Activated naive CD4-positive, alpha-beta T cell treated with anti-CD3 and anti-CD28 coated beads for 36 hours (primary cell): Measurements from ENCODE around the gene NRF1. TPM values are rescaled to one million over a fixed set of nuclear protein-coding genes. Genes with fewer than 3 reads are reported as not detected.

Source experiments
- CTCF ChIA-PET: fragments of 350-600 bp; sonication (Branson Sonifier 250); formaldehyde crosslinking; loops from one replicate; lab custom pipeline; 2021; ENCODE audit warnings: antibody characterized with exemption; lab: Charles Lee
- DNase-seq: peaks from one replicate; pipeline ENCODE4 v3.0.0-alpha.2; 2020
- H3K27ac Mint-ChIP-seq: one replicate; pipeline ENCODE4 v1.8.0; 2021; ENCODE audit warnings: mild to moderate bottlenecking, mixed read lengths
- H3K27me3 Mint-ChIP-seq: one replicate; pipeline ENCODE4 v1.8.0; 2021; ENCODE audit warnings: low read depth, mixed read lengths
- H3K36me3 Mint-ChIP-seq: one replicate; pipeline ENCODE4 v1.8.0; 2021; ENCODE audit warnings: low read depth, mixed read lengths
- H3K4me1 Mint-ChIP-seq: one replicate; pipeline ENCODE4 v1.8.0; 2021; ENCODE audit warnings: low read depth, mixed read lengths
- H3K4me3 Mint-ChIP-seq: one replicate; pipeline ENCODE4 v1.8.0; 2021; ENCODE audit warnings: mild to moderate bottlenecking, moderate library complexity, mixed read lengths
- H3K9me3 Mint-ChIP-seq: one replicate; pipeline ENCODE4 v1.8.0; 2021; ENCODE audit warnings: mixed read lengths
- intact Hi-C: fragments of 100-400 bp; cut with micrococcal nuclease; formaldehyde crosslinking; loops from one replicate; pipeline ENCODE4 v1.15.1; 2023
- total RNA-seq, 2 experiments: library from RNA; stranded (reverse); gene quantifications; one replicate each; pipeline ENCODE4 v1.2.3, GENCODE V29; 2021

The NRF1 gene
- total RNA-seq, 2 experiments from 2014 or later, result 18.5 to 21.5 TPM

DNA sequence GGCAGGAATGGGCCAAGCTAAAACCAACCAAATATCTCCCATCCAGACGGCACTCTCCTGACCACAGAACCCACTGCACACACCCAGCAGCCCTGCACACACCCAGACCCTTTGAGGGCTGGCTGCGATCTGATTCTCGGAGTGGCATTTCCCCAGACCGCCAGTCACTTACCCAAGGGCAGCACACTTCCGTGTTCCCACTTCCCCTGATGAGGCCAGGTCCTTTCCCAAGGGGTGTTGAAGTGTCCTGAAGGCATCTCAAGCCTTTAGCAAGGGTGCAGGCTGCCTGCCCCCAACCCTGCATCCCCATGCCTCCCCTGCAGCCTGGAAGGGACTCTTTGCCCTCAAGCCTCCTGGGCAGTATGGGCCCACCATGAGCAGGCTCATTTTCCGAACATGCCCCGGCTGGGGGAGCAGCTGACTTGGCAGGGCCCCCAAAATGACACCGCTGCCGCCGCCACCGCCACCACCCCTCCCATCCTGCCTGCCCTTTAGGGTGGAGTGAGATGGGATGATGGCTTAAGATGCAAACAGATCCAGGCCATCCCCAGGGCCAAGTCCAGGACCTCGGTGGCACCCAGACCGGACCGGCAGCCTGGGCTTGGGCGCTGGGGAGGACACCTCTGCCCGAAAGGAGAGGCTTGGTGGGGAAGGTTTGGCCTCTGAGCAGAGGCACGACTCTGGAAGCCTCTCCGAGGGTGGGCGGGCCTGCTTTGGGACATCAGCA lies 159.8 kb downstream of the NRF1 start:
- CTCF ChIA-PET, result no interaction called here
- no peak overlapping the region for H3K4me3 Mint-ChIP-seq
- peaks cover 7% of the 10 kb centered on the region for H3K27me3 Mint-ChIP-seq
- DNase-seq, result no peak
- no peaks in the 10 kb centered on the region for H3K4me1 Mint-ChIP-seq
- no peaks in the 10 kb centered on the region for H3K9me3 Mint-ChIP-seq
- intact Hi-C loops, result no loop called here
- no peaks in the 10 kb centered on the region for H3K36me3 Mint-ChIP-seq
- H3K27ac Mint-ChIP-seq, result no peak overlapping the region

DNA sequence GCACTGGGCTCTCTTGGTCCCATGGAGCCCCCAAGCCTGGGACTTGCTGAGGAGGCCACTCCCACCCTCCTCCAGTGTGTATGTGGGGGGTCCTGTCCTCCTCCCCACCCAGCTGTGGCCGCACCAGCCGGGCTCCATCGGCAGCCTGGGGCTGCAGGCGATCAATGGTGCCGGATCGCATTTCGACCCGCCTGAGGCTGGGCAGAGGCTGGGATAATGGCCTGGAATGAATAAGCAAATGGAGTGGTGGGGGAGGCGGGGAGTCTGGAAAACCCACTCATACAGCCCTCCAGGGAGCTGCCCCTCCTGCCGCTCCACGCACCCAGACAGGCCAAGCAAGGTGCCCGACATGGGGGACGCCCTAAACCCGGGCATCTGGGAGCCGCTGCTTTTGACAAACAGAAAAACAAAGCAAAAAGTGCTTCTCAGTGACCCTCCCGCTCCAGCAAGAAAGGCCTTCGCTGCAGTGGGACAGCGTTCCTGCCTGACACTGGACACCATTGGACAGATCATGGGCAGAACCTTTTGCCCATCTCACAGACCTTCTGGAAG lies 160.5 kb downstream of the NRF1 start:
- H3K27ac Mint-ChIP-seq, result no peak overlapping the region
- intact Hi-C loops, result no loop called here
- DNase-seq, result no peak
- peaks cover 7% of the 10 kb centered on the region for H3K27me3 Mint-ChIP-seq
- H3K4me1 Mint-ChIP-seq, result no peaks in the 10 kb centered on the region
- no peaks in the 10 kb centered on the region for H3K9me3 Mint-ChIP-seq
- CTCF ChIA-PET, result no interaction called here
- no peak overlapping the region for H3K4me3 Mint-ChIP-seq
- H3K36me3 Mint-ChIP-seq, result no peaks in the 10 kb centered on the region

DNA sequence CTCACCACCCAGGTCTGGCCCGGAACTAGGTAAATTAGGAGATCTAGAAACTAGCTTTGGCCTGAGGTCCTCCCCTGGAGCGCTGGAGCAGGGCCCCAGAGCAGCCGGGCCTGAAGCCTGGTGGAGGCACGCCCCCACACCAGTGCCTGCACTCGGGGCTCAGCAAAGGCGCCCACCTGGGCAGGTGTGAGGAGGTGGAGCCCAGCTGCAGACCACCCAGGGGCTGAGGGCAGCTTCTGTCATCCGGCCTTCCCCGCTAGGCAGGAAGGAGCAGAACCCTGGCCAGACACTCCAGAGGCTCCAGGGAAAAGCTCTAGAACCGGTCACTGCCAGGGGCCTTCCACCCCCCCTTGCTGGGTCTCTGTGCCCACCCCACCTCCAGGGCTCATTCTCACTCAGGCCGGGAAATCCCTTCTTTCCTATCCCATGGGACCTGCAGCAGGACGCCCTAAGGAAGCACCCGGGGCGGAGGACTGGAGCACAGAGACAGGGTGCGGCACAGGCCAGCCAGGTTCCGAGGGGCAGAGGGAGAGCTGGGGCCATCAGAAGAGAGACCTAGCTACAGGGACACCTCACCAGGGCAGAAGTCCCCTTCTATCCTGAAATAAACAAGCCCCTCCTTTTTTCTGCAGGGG lies 161.2 kb downstream of the NRF1 start:
- peaks cover 11% of the 10 kb centered on the region for H3K27me3 Mint-ChIP-seq

GRCh38 chr7:129773328-129773731 lies 161.8 kb downstream of the NRF1 start:
- no peaks in the 10 kb centered on the region for H3K36me3 Mint-ChIP-seq
- CTCF ChIA-PET, result no interaction called here
- H3K27me3 Mint-ChIP-seq, result peaks cover 17% of the 10 kb centered on the region
- no peaks in the 10 kb centered on the region for H3K9me3 Mint-ChIP-seq
- DNase-seq, result no peak
- intact Hi-C loops, result no loop called here
- H3K27ac Mint-ChIP-seq, result no peak overlapping the region
- peaks cover 3% of the 10 kb centered on the region for H3K4me1 Mint-ChIP-seq
- no peak overlapping the region for H3K4me3 Mint-ChIP-seq

More for the DNA sequence above, 161.2 kb downstream of the NRF1 start:
- intact Hi-C loops, result no loop called here
- Mint-ChIP-seq H3K36me3 (no peaks in the 10 kb centered on the region), H3K27ac (no peak overlapping the region), H3K9me3 (no peaks in the 10 kb centered on the region), H3K4me3 (no peak overlapping the region), H3K4me1 (no peaks in the 10 kb centered on the region)
- CTCF ChIA-PET, result no interaction called here
- no peak for DNase-seq

DNA sequence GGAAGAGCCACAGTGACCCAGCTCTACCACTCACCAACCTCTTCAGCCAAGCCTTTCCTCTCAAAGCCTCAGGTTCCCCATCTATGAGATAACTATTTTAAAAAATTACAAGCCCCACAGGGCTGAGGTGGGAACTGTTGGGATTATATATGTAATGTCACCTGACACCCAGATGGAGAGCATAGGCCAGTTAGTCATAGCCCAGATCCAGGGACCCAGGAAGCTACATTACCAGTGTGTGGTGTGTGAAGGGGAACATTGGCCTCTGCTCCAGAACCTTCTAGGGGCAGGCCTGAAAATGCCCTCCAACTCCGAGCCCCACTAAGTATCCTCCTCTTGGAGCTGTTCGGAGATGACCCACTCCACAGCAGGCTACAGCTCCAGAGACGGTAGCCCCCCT lies 162.4 kb downstream of the NRF1 start:
- no peaks in the 10 kb centered on the region for H3K9me3 Mint-ChIP-seq
- intact Hi-C loops, result no loop called here
- CTCF ChIA-PET, result no interaction called here
- no peak overlapping the region for H3K27ac Mint-ChIP-seq
- H3K4me3 Mint-ChIP-seq, result no peak overlapping the region
- no peaks in the 10 kb centered on the region for H3K36me3 Mint-ChIP-seq
- H3K27me3 Mint-ChIP-seq, result peaks cover 19% of the 10 kb centered on the region
- no peak for DNase-seq
- H3K4me1 Mint-ChIP-seq, result peaks cover 4% of the 10 kb centered on the region

- peaks cover 4% of the 10 kb centered on the region for H3K4me1 Mint-ChIP-seq
- DNase-seq, result no peak
- CTCF ChIA-PET, result no interaction called here
Observed at GRCh38 chr7:129774359-129774758, 162.8 kb downstream of the NRF1 start.

DNA sequence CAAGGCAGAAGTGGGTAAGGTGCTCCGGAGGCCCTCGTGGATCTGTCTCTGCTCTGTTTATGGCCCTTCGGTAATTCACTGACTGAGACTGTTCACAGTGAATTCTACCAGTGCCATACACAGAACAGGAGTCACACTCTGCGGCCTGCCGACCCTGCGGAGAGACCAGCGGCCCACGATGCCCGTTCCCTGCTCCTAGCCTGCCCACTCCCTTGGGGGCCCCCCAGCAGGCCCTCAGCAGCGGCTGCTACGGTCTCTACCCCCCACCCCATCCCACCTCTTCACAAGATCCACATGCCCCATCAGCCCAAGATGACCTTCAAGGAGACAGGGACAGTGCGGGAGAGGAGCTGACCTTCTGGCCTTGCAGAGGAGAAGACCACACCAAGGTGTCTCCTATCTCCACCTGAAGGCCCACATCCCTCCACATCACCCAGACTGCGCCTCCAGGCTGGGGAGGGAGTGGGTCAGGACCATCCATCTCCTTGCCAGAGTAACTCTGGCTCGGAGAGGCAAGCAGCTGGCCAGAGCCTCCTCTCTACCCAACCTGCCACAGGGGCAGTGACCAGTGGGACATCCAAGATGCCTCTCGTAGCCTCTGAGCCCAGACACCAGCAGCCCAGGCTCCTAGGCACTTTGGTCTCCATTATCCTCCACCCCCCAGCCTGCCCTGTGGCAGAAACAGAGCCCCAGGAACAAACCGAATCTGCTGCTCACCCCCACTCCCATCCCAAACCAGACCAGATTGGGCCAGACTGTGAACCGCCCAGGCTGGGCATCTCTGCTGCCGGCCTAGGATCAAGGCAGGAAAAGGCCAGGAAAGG lies 163.6 kb downstream of the NRF1 start:
- peaks cover 19% of the 10 kb centered on the region for H3K27me3 Mint-ChIP-seq
- H3K27ac Mint-ChIP-seq, result no peak overlapping the region
- H3K4me3 Mint-ChIP-seq, result no peak overlapping the region
- intact Hi-C loops, result no loop called here
- CTCF ChIA-PET, result interaction anchor here (0.6 kb wide), 1 partner anchor 355 kb away, joined by 3 read pairs; no protein-coding TSS in a partner anchor
- DNase-seq, result no peak
- H3K36me3 Mint-ChIP-seq, result no peaks in the 10 kb centered on the region
- H3K9me3 Mint-ChIP-seq, result no peaks in the 10 kb centered on the region
- peaks cover 4% of the 10 kb centered on the region for H3K4me1 Mint-ChIP-seq

More at GRCh38 chr7:129774359-129774758, 162.8 kb downstream of the NRF1 start:
- no peak overlapping the region for H3K27ac Mint-ChIP-seq
- H3K4me3 Mint-ChIP-seq, result no peak overlapping the region
- H3K36me3 Mint-ChIP-seq, result no peaks in the 10 kb centered on the region
- intact Hi-C loops, result no loop called here
- H3K9me3 Mint-ChIP-seq, result no peaks in the 10 kb centered on the region
- peaks cover 19% of the 10 kb centered on the region for H3K27me3 Mint-ChIP-seq

- no peaks in the 10 kb centered on the region for H3K9me3 Mint-ChIP-seq
- intact Hi-C loops, result no loop called here
- no peak overlapping the region for H3K27ac Mint-ChIP-seq
- H3K4me3 Mint-ChIP-seq, result no peak overlapping the region
- no peak for DNase-seq
- no peaks in the 10 kb centered on the region for H3K36me3 Mint-ChIP-seq
- peaks cover 19% of the 10 kb centered on the region for H3K27me3 Mint-ChIP-seq
- CTCF ChIA-PET, result interaction anchor here (0.6 kb wide), 1 partner anchor 355 kb away, joined by 3 read pairs; no protein-coding TSS in a partner anchor
- H3K4me1 Mint-ChIP-seq, result peaks cover 4% of the 10 kb centered on the region
Observed at GRCh38 chr7:129775695-129776361, 164.3 kb downstream of the NRF1 start.

DNA sequence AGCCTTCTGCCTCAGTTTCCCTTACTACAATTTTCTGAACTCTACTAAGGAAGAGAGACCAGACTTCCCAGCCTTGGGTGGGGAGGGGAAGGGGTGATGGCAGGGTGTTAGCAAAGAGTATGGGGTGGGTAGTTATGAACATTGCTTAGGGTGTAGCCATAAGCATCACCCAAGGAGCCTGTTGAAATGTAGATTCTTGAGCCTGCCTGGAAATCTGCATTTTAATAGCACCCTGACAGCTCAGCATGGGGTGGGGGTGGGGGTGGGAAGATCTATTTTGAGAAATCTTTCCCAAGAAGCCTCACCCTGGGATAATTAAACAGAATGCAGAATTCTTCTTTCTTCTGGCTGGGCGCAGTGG lies 164.8 kb downstream of the NRF1 start:
- Mint-ChIP-seq H3K4me1 (peaks cover 9% of the 10 kb centered on the region), H3K27me3 (peaks cover 24% of the 10 kb centered on the region), H3K27ac (no peak overlapping the region), H3K36me3 (no peaks in the 10 kb centered on the region), H3K4me3 (no peak overlapping the region), H3K9me3 (no peaks in the 10 kb centered on the region)
- DNase-seq, result no peak
- CTCF ChIA-PET, result no interaction called here
- intact Hi-C loops, result no loop called here

DNA sequence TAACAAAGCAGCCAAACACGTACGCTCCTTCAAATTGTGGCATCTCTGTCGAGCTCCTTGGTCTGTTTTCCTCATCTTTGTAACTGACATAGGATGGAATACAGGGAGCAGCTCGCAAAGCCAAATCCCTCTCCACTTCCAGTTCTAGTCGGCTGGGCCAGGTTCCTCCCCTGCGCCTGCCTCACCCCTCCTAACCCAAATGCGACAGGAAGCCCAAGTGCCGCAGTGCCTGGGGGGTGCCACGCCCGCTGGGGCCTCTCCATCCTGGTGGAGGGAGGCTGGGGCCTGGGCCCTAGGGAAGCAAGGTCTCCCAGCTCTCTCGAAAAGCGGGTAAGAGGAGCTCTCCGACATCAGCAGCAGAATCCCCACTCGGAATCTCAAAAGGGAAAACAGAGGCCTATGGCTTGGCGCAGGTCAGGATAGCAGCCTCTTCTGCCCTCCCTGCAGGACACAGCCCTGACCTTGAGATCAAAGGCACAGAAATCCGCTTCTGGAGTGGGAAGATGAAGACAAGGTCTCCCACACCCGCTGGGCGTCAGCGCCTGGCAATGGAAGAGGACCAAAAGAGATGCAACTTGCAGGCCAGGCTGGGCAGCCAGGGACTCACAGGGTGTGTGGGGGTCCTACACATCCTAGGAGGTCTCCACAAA lies 165.8 kb downstream of the NRF1 start:
- Mint-ChIP-seq H3K27me3 (peaks cover 32% of the 10 kb centered on the region), H3K36me3 (no peaks in the 10 kb centered on the region), H3K4me1 (peaks cover 15% of the 10 kb centered on the region), H3K27ac (no peak overlapping the region), H3K4me3 (no peak overlapping the region), H3K9me3 (no peaks in the 10 kb centered on the region)
- intact Hi-C loops, result no loop called here
- no peak for DNase-seq
- CTCF ChIA-PET, result interaction anchor here (0.9 to 1.0 kb wide), 2 partner anchors 10 to 47 kb away, joined by 4 to 7 read pairs; no protein-coding TSS in a partner anchor

- intact Hi-C loops, result no loop called here
- peaks cover 41% of the 10 kb centered on the region for H3K27me3 Mint-ChIP-seq
- H3K36me3 Mint-ChIP-seq, result no peaks in the 10 kb centered on the region
- CTCF ChIA-PET, result interaction anchor here (1.7 kb wide), 1 partner anchor 47 kb away, joined by 6 read pairs; no protein-coding TSS in a partner anchor
- peaks cover 24% of the 10 kb centered on the region for H3K4me1 Mint-ChIP-seq
- DNase-seq, result no peak
- no peak overlapping the region for H3K27ac Mint-ChIP-seq
- no peaks in the 10 kb centered on the region for H3K9me3 Mint-ChIP-seq
- peak overlapping the region; percentile 42 for H3K4me3 Mint-ChIP-seq
Observed at GRCh38 chr7:129777993-129778769, 166.7 kb downstream of the NRF1 start.
